ENCODE data around the gene AHI1. TPM values are rescaled to one million over a fixed set of nuclear protein-coding genes. Genes with fewer than 3 reads are reported as not detected.
A peak's percentile ranks its signal among the peaks of the same experiment; 100 is the strongest.
"Not testable (repeated sequence)": the region's sequence is repeated elsewhere in the genome, so short reads cannot be mapped to it uniquely, and the experiment has no call there.

The AHI1 gene
- total RNA-seq, 1 experiment from 2014 or later, result 12.4 TPM

GRCh38 chr6:135498185-135498841 lies 773 bp upstream of the AHI1 start:
- DNase-seq (ENCODE audit: low read depth in 1 of 2, low spot score in 2 of 2), result peak; percentile 77 to 86
- Histone ChIP-seq H3K36me3 (peaks cover 10% of the 10 kb centered on the region; the same call in 1 of the 2 replicates), H3K27ac (peak overlapping the region; percentile 97)

GRCh38 chr6:135496800-135497411 lies 634 bp downstream of the AHI1 start:
- Histone ChIP-seq H3K9me3 (replicated peaks) (no peaks in the 10 kb centered on the region), H3K27ac (peak overlapping the region; percentile 97), H3K27me3 (replicated peaks) (no peaks in the 10 kb centered on the region), H3K4me1 (replicated peaks) (peaks cover 8% of the 10 kb centered on the region), H3K4me3 (peak overlapping the region; percentile 74), H3K36me3 (peaks cover 13% of the 10 kb centered on the region; the same call in 1 of the 2 replicates)
- DNase-seq (ENCODE audit: low read depth in 1 of 2, low spot score in 2 of 2), result peak in 1 of 2 experiments; percentile 2

More at GRCh38 chr6:135498185-135498841, 773 bp upstream of the AHI1 start:
- H3K4me3 ChIP-seq, result peak overlapping the region; percentile 74
- peaks cover 8% of the 10 kb centered on the region for H3K4me1 ChIP-seq (replicated peaks)
- H3K27me3 ChIP-seq (replicated peaks), result no peaks in the 10 kb centered on the region
- no peaks in the 10 kb centered on the region for H3K9me3 ChIP-seq (replicated peaks)

GRCh38 chr6:135493218-135493961 lies 4.2 kb downstream of the AHI1 start:
- no peak for DNase-seq (ENCODE audit: low read depth in 1 of 2, low spot score in 2 of 2)
- Histone ChIP-seq H3K27me3 (replicated peaks) (no peaks in the 10 kb centered on the region), H3K27ac (no peak overlapping the region), H3K4me3 (no peak overlapping the region), H3K9me3 (replicated peaks) (no peaks in the 10 kb centered on the region), H3K36me3 (peaks cover 29% of the 10 kb centered on the region), H3K4me1 (replicated peaks) (peaks cover 1% of the 10 kb centered on the region)

GRCh38 chr6:135490381-135490780 lies 7.2 kb downstream of the AHI1 start:
- no peaks in the 10 kb centered on the region for H3K27me3 ChIP-seq (replicated peaks)
- no peak overlapping the region for H3K27ac ChIP-seq
- peaks cover 33% of the 10 kb centered on the region for H3K36me3 ChIP-seq
- H3K4me1 ChIP-seq (replicated peaks), result peaks cover 9% of the 10 kb centered on the region
- H3K4me3 ChIP-seq, result no peak overlapping the region
- DNase-seq (ENCODE audit: low read depth in 1 of 2, low spot score in 2 of 2), result no peak
- H3K9me3 ChIP-seq (replicated peaks), result no peaks in the 10 kb centered on the region

- H3K27ac ChIP-seq, result peak overlapping the region; percentile 35; the same call in 1 of the 2 replicates
- DNase-seq (ENCODE audit: low read depth in 1 of 2, low spot score in 2 of 2), result peak in 1 of 2 experiments; percentile 31
- 0 out of 2 replicates have a peak, but pooled peaks cover 5% of the 10 kb centered on the region for H3K9me3 ChIP-seq (replicated peaks)
- H3K4me1 ChIP-seq (replicated peaks), result peaks cover 9% of the 10 kb centered on the region
- no peaks in the 10 kb centered on the region for H3K27me3 ChIP-seq (replicated peaks)
- H3K4me3 ChIP-seq, result no peak overlapping the region
- peaks cover 45% of the 10 kb centered on the region for H3K36me3 ChIP-seq
These were observed 9.5 kb downstream of the AHI1 start for GRCh38 chr6:135488023-135488422.

GRCh38 chr6:135483903-135484302 lies 13.6 kb downstream of the AHI1 start:
- peaks cover 50% of the 10 kb centered on the region for H3K36me3 ChIP-seq

GRCh38 chr6:135481783-135482369 lies 15.7 kb downstream of the AHI1 start:
- H3K27ac ChIP-seq, result no peak overlapping the region
- peaks cover 12% of the 10 kb centered on the region for H3K9me3 ChIP-seq (replicated peaks)
- no peak overlapping the region for H3K4me3 ChIP-seq
- H3K27me3 ChIP-seq (replicated peaks), result no peaks in the 10 kb centered on the region
- peak in 1 of 2 experiments; percentile 25 for DNase-seq (ENCODE audit: low read depth in 1 of 2, low spot score in 2 of 2)
- no peaks in the 10 kb centered on the region for H3K4me1 ChIP-seq (replicated peaks)
- peaks cover 53% of the 10 kb centered on the region for H3K36me3 ChIP-seq

More at GRCh38 chr6:135483903-135484302, 13.6 kb downstream of the AHI1 start:
- H3K9me3 ChIP-seq (replicated peaks), result peaks cover 12% of the 10 kb centered on the region
- H3K27ac ChIP-seq; DNase-seq (ENCODE audit: low read depth in 1 of 2, low spot score in 2 of 2); H3K4me1 ChIP-seq (replicated peaks); H3K27me3 ChIP-seq (replicated peaks); H3K4me3 ChIP-seq: not testable (repeated sequence)

- H3K36me3 ChIP-seq, result peaks cover 41% of the 10 kb centered on the region
- no peaks in the 10 kb centered on the region for H3K4me1 ChIP-seq (replicated peaks)
- no peak for DNase-seq (ENCODE audit: low read depth in 1 of 2, low spot score in 2 of 2)
- no peak overlapping the region for H3K27ac ChIP-seq
- H3K9me3 ChIP-seq (replicated peaks), result peaks cover 12% of the 10 kb centered on the region
- H3K4me3 ChIP-seq, result no peak overlapping the region
- H3K27me3 ChIP-seq (replicated peaks), result no peaks in the 10 kb centered on the region
These were observed 17.9 kb downstream of the AHI1 start for GRCh38 chr6:135479601-135480000.

GRCh38 chr6:135478626-135479025 lies 18.9 kb downstream of the AHI1 start:
- Histone ChIP-seq H3K9me3 (replicated peaks) (peaks cover 6% of the 10 kb centered on the region), H3K36me3 (peaks cover 33% of the 10 kb centered on the region), H3K4me1 (replicated peaks) (no peaks in the 10 kb centered on the region), H3K27ac (no peak overlapping the region), H3K4me3 (no peak overlapping the region), H3K27me3 (replicated peaks) (no peaks in the 10 kb centered on the region)
- no peak for DNase-seq (ENCODE audit: low read depth in 1 of 2, low spot score in 2 of 2)

- H3K4me3 ChIP-seq, result no peak overlapping the region
- no peaks in the 10 kb centered on the region for H3K27me3 ChIP-seq (replicated peaks)
- no peak overlapping the region for H3K27ac ChIP-seq
- H3K4me1 ChIP-seq (replicated peaks), result no peaks in the 10 kb centered on the region
- no peak for DNase-seq (ENCODE audit: low read depth in 1 of 2, low spot score in 2 of 2)
- H3K9me3 ChIP-seq (replicated peaks), result peaks cover under 1% of the 10 kb centered on the region
- H3K36me3 ChIP-seq, result peaks cover 19% of the 10 kb centered on the region
These were observed 22.2 kb downstream of the AHI1 start for GRCh38 chr6:135475292-135475886.

GRCh38 chr6:135474362-135474761 lies 23.2 kb downstream of the AHI1 start:
- Histone ChIP-seq H3K36me3 (peaks cover 11% of the 10 kb centered on the region), H3K9me3 (replicated peaks) (no peaks in the 10 kb centered on the region), H3K4me3 (no peak overlapping the region), H3K27ac (no peak overlapping the region), H3K27me3 (replicated peaks) (no peaks in the 10 kb centered on the region), H3K4me1 (replicated peaks) (no peaks in the 10 kb centered on the region)
- no peak for DNase-seq (ENCODE audit: low read depth in 1 of 2, low spot score in 2 of 2)

GRCh38 chr6:135465903-135466302 lies 31.6 kb downstream of the AHI1 start:
- no peak overlapping the region for H3K27ac ChIP-seq
- no peak for DNase-seq (ENCODE audit: low read depth in 1 of 2, low spot score in 2 of 2)
- no peaks in the 10 kb centered on the region for H3K4me1 ChIP-seq (replicated peaks)
- peaks cover 30% of the 10 kb centered on the region for H3K36me3 ChIP-seq
- no peaks in the 10 kb centered on the region for H3K27me3 ChIP-seq (replicated peaks)
- H3K4me3 ChIP-seq, result no peak overlapping the region
- H3K9me3 ChIP-seq (replicated peaks), result no peaks in the 10 kb centered on the region

- Histone ChIP-seq H3K9me3 (replicated peaks) (no peaks in the 10 kb centered on the region), H3K27ac (no peak overlapping the region), H3K4me3 (no peak overlapping the region), H3K4me1 (replicated peaks) (no peaks in the 10 kb centered on the region), H3K36me3 (peaks cover 30% of the 10 kb centered on the region), H3K27me3 (replicated peaks) (no peaks in the 10 kb centered on the region)
- no peak for DNase-seq (ENCODE audit: low read depth in 1 of 2, low spot score in 2 of 2)
These were observed 32.2 kb downstream of the AHI1 start for GRCh38 chr6:135465307-135465706.
